ENCODE results near the gene BRCC3. TPM values are rescaled to one million over a fixed set of nuclear protein-coding genes. Genes with fewer than 3 reads are reported as not detected.
"Not testable (repeated sequence)": the region's sequence is repeated elsewhere in the genome, so short reads cannot be mapped to it uniquely, and the experiment has no call there.

Gene BRCC3
- total RNA-seq, 1 donor from 2014 or later: 12.3 TPM

GRCh38 chrX:155127465-155127864 lies 56.2 kb downstream of the BRCC3 start:
- no peak for ATAC-seq
- DNase-seq (ENCODE audit: low spot score): no peak
- intact Hi-C loops (cut with DNase I): no loop called here

GRCh38 chrX:155127940-155128339 lies 56.6 kb downstream of the BRCC3 start:
- ATAC-seq: no peak

GRCh38 chrX:155132110-155132509 lies 60.8 kb downstream of the BRCC3 start:
- intact Hi-C loops (cut with DNase I): no loop called here
- DNase-seq (ENCODE audit: low spot score): no peak
- no peak for ATAC-seq

More at GRCh38 chrX:155127940-155128339, 56.6 kb downstream of the BRCC3 start:
- intact Hi-C loops (cut with DNase I): no loop called here
- no peak for DNase-seq (ENCODE audit: low spot score)

- intact Hi-C loops (cut with DNase I): no loop called here
- DNase-seq (ENCODE audit: low spot score) (no peak), ATAC-seq (no peak)
These were observed 62.9 kb downstream of the BRCC3 start for GRCh38 chrX:155134255-155134654.

GRCh38 chrX:155143959-155144548 lies 72.7 kb downstream of the BRCC3 start:
- intact Hi-C loops (cut with DNase I): no loop called here
- no peak for ATAC-seq
- DNase-seq (ENCODE audit: low spot score): no peak

GRCh38 chrX:155144926-155145325 lies 73.6 kb downstream of the BRCC3 start:
- intact Hi-C loops (cut with DNase I): no loop called here
- ATAC-seq: no peak

GRCh38 chrX:155147612-155148011 lies 76.3 kb downstream of the BRCC3 start:
- ATAC-seq; intact Hi-C loops (cut with DNase I); DNase-seq (ENCODE audit: low spot score): not testable (repeated sequence)

More at GRCh38 chrX:155144926-155145325, 73.6 kb downstream of the BRCC3 start:
- no peak for DNase-seq (ENCODE audit: low spot score)

GRCh38 chrX:155148166-155148565 lies 76.9 kb downstream of the BRCC3 start:
- intact Hi-C loops (cut with DNase I); ATAC-seq; DNase-seq (ENCODE audit: low spot score): not testable (repeated sequence)

GRCh38 chrX:155148724-155149537 lies 77.6 kb downstream of the BRCC3 start:
- intact Hi-C loops (cut with DNase I): no loop called here
- no peak for DNase-seq (ENCODE audit: low spot score)
- ATAC-seq: no peak

- ATAC-seq (no peak), DNase-seq (ENCODE audit: low spot score) (no peak)
- intact Hi-C loops (cut with DNase I): no loop called here
These were observed 98.6 kb downstream of the BRCC3 start for GRCh38 chrX:155169881-155170280.

Other genes with a start within 250 kb of the BRCC3 start
- not detected for gene SMIM9, start 236.8 kb upstream of the BRCC3 start, total RNA-seq
- 24.1 TPM for gene F8A1, start 185.2 kb upstream of the BRCC3 start, total RNA-seq
- gene F8, start 48.8 kb upstream of the BRCC3 start, total RNA-seq: 63.0 TPM
- 94.6 TPM for gene FUNDC2, start 44.7 kb upstream of the BRCC3 start, total RNA-seq
- 3.9 TPM for gene CMC4, start 372 bp upstream of the BRCC3 start, total RNA-seq
- 22.9 TPM for gene MTCP1, start 372 bp upstream of the BRCC3 start, total RNA-seq
- gene VBP1, start 145.0 kb downstream of the BRCC3 start, total RNA-seq: 30.9 TPM
- 0.58 TPM for gene RAB39B, start 193.0 kb downstream of the BRCC3 start, total RNA-seq